Astrocyte (in vitro differentiated cells and primary cell): Measurements from ENCODE around the gene CPEB4.

Experiments
- CTCF ChIP-seq: IDR thresholded peaks from 2 replicates; pipeline ENCODE4 v1.5.1; 2011; ENCODE audit warnings: low read depth, mild to moderate bottlenecking, inconsistent platforms, low read length, moderate library complexity; ENCODE audit not compliant: insufficient read depth
- EZH2 ChIP-seq: IDR thresholded peaks from 2 replicates; pipeline ENCODE4 v1.6.1; 2012; ENCODE audit warnings: mild to moderate bottlenecking, low read length, inconsistent platforms; ENCODE audit not compliant: insufficient read depth

GRCh38 chr5:173907284-173907683 is 19.1 kb downstream of the CPEB4 start:
- TF ChIP-seq EZH2: no peak
- TF ChIP-seq CTCF: no peak
